A673 (cell line): ENCODE results near the gene MYRFL. TPM values are rescaled to one million over a fixed set of nuclear protein-coding genes. Genes with fewer than 3 reads are reported as not detected.

ENCODE experiments used
- BruUV-seq: library from RNA; stranded (reverse); fragments of 400-500 nt; replicated peaks from 2 replicates; lab custom pipeline; 2021; lab: Mats Ljungman, UMichigan
- CTCF ChIA-PET: fragments of 300-600 bp; sonication (Branson Sonifier 250); formaldehyde crosslinking; loops from one replicate; lab custom pipeline; 2022; ENCODE audit warnings: antibody characterized with exemption; lab: Charles Lee
- POLR2A ChIA-PET: fragments of 300-600 bp; sonication (Branson Sonifier 250); formaldehyde crosslinking; loops from one replicate; lab custom pipeline; 2022; ENCODE audit warnings: antibody characterized with exemption; ENCODE audit not compliant: low non-redundant PET; lab: Charles Lee
- DNase-seq: peaks from one replicate; pipeline ENCODE4 v3.0.0-alpha.2; 2015; ENCODE audit warnings: low spot score
- H3K27ac ChIP-seq: fragments of 200-600 bp; sonication (generic); 2 replicates; pipeline ENCODE4 v1.5.1; 2016; ENCODE audit warnings: mixed run types, low read depth, mild to moderate bottlenecking, mixed read lengths, antibody characterized with exemption, low read length; ENCODE audit not compliant: poor library complexity, severe bottlenecking
- H3K27me3 ChIP-seq: fragments of 200-600 bp; sonication (generic); replicated peaks from 2 replicates; pipeline ENCODE4 v1.6.1; 2017; ENCODE audit warnings: mixed run types, low read depth, mild to moderate bottlenecking, mixed read lengths, antibody characterized with exemption, low read length; ENCODE audit not compliant: insufficient read depth, poor library complexity
- H3K36me3 ChIP-seq: fragments of 200-600 bp; sonication (generic); 2 replicates; pipeline ENCODE4 v1.6.1; 2016; ENCODE audit warnings: mixed run types, mild to moderate bottlenecking, mixed read lengths, antibody characterized with exemption, low read length; ENCODE audit not compliant: insufficient read depth, poor library complexity, severe bottlenecking
- H3K4me1 ChIP-seq: fragments of 200-600 bp; sonication (generic); 2 replicates; pipeline ENCODE4 v1.6.1; 2017; ENCODE audit warnings: mixed run types, mild to moderate bottlenecking, mixed read lengths, antibody characterized with exemption, low read length; ENCODE audit not compliant: insufficient read depth, poor library complexity, severe bottlenecking
- H3K4me3 ChIP-seq: fragments of 200-600 bp; sonication (generic); 2 replicates; pipeline ENCODE4 v1.5.1; 2016; ENCODE audit warnings: low read depth, mixed run types, mild to moderate bottlenecking, mixed read lengths, low read length; ENCODE audit not compliant: poor library complexity, severe bottlenecking
- H3K9me3 ChIP-seq: fragments of 200-600 bp; sonication (generic); 2 replicates; pipeline ENCODE4 v1.6.1; 2016; ENCODE audit warnings: mixed run types, low read depth, mild to moderate bottlenecking, mixed read lengths, antibody characterized with exemption, low read length; ENCODE audit not compliant: poor library complexity, severe bottlenecking
- EZH2 ChIP-seq: fragments of 200-600 bp; sonication (generic); IDR thresholded peaks from 2 replicates; pipeline ENCODE4 v1.6.1; 2017; ENCODE audit warnings: borderline replicate concordance, low read depth, mild to moderate bottlenecking, mixed read lengths, antibody characterized with exemption, low read length; ENCODE audit not compliant: poor library complexity, severe bottlenecking
- intact Hi-C: fragments of 100-400 bp; cut with micrococcal nuclease; formaldehyde crosslinking; loops from one replicate; pipeline ENCODE4 v1.10.0; 2022; ENCODE audit not compliant: unreplicated experiment
- total RNA-seq: library from RNA; stranded (reverse); gene quantifications from 2 replicates; pipeline ENCODE4 v1.2.3, GENCODE V29; 2021
- TF ChIP-seq, protein P1 (sequence below): fragments of 300-800, 200-600 bp; sonication (generic); conservative IDR thresholded peaks from 2 replicates; pipeline ENCODE4 v1.5.1; 2017; ENCODE audit warnings: low read depth, mild to moderate bottlenecking, antibody characterized with exemption, low read length, moderate library complexity, mixed read lengths

The MYRFL gene
- total RNA-seq, 1 experiment from 2014 or later = not detected

- Histone ChIP-seq H3K36me3 (no peaks in the 10 kb centered on the region), H3K4me1 (peaks cover 32% of the 10 kb centered on the region), H3K27ac (no peak overlapping the region), H3K9me3 (no peaks in the 10 kb centered on the region), H3K27me3 (peaks cover 34% of the 10 kb centered on the region), H3K4me3 (no peak overlapping the region)
- intact Hi-C loops = loop anchor here (10.0 kb wide), 1 partner anchor 168 kb away; no protein-coding TSS in a partner anchor
- BruUV-seq = no TSS peak
- CTCF ChIA-PET = no interaction called here
- TF ChIP-seq, protein P1, sequence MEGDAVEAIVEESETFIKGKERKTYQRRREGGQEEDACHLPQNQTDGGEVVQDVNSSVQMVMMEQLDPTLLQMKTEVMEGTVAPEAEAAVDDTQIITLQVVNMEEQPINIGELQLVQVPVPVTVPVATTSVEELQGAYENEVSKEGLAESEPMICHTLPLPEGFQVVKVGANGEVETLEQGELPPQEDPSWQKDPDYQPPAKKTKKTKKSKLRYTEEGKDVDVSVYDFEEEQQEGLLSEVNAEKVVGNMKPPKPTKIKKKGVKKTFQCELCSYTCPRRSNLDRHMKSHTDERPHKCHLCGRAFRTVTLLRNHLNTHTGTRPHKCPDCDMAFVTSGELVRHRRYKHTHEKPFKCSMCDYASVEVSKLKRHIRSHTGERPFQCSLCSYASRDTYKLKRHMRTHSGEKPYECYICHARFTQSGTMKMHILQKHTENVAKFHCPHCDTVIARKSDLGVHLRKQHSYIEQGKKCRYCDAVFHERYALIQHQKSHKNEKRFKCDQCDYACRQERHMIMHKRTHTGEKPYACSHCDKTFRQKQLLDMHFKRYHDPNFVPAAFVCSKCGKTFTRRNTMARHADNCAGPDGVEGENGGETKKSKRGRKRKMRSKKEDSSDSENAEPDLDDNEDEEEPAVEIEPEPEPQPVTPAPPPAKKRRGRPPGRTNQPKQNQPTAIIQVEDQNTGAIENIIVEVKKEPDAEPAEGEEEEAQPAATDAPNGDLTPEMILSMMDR = no peak
- TF ChIP-seq EZH2 = no peak
- no peak for DNase-seq
- POLR2A ChIA-PET = no interaction called here
Measured at GRCh38 chr12:69906411-69907216, 81.6 kb downstream of the MYRFL start.

- no peak for DNase-seq
- Histone ChIP-seq H3K27me3 (peaks cover 26% of the 10 kb centered on the region), H3K27ac (no peak overlapping the region), H3K4me3 (no peak overlapping the region), H3K4me1 (peaks cover 32% of the 10 kb centered on the region), H3K9me3 (no peaks in the 10 kb centered on the region), H3K36me3 (no peaks in the 10 kb centered on the region)
- CTCF ChIA-PET = no interaction called here
- TF ChIP-seq, protein P1 = no peak
- TF ChIP-seq EZH2 = no peak
- BruUV-seq = no TSS peak
- POLR2A ChIA-PET = no interaction called here
- intact Hi-C loops = loop anchor here (10.0 kb wide), 1 partner anchor 167 kb away; no protein-coding TSS in a partner anchor
Measured at GRCh38 chr12:69908203-69908602, 83.2 kb downstream of the MYRFL start.

DNA sequence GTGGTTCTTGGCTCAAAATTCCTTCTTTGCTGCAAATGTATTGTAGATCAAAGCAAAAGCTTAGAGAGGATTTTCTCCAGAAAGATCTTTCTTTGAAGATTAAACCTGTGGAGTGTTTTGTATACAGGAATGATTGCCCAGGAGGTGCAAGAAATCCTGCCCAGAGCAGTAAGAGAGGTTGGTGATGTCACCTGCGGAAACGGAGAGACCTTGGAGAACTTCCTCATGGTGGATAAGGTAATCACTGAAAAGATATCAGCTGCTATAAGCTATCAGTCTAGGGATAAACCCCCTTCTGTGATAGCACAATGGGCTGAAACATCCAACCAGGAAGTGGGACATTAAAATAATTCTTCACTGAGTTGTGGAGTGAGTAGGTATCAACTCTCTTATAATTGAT lies 85.7 kb downstream of the MYRFL start:
- peak; percentile 55 for DNase-seq
- intact Hi-C loops = no loop called here
- CTCF ChIA-PET = no interaction called here
- peaks cover 32% of the 10 kb centered on the region for H3K4me1 ChIP-seq
- H3K36me3 ChIP-seq = no peaks in the 10 kb centered on the region
- no peak overlapping the region for H3K4me3 ChIP-seq
- H3K27me3 ChIP-seq = peaks cover 4% of the 10 kb centered on the region
- POLR2A ChIA-PET = no interaction called here
- TF ChIP-seq, protein P1 = no peak
- no peak for TF ChIP-seq EZH2
- BruUV-seq = no TSS peak
- H3K27ac ChIP-seq = no peak overlapping the region
- H3K9me3 ChIP-seq = no peaks in the 10 kb centered on the region
